Esophagus squamous epithelium (tissue), 4 donors: ENCODE results near the gene EXOSC3.

Experiments
- POLR2A ChIP-seq, 4 donors: fragments of 450-650 bp; IDR thresholded peaks; one replicate each; pipeline ENCODE4 v1.6.1; 2017; ENCODE audit warnings: antibody characterized with exemption in 4 of 4, mild to moderate bottlenecking in 4 of 4, moderate library complexity in 3 of 4
- TF ChIP-seq, protein P1 (sequence below), 6 experiments: fragments of 450-650 bp in 4 of 6; fragments of 200-600 bp in 2 of 6; sonication (generic) in 2 of 6; IDR thresholded peaks; one replicate each; pipeline ENCODE4 v1.5.1; 2016 to 2019; ENCODE audit warnings: antibody characterized with exemption in 6 of 6, mild to moderate bottlenecking in 4 of 6, moderate library complexity in 4 of 6

DNA sequence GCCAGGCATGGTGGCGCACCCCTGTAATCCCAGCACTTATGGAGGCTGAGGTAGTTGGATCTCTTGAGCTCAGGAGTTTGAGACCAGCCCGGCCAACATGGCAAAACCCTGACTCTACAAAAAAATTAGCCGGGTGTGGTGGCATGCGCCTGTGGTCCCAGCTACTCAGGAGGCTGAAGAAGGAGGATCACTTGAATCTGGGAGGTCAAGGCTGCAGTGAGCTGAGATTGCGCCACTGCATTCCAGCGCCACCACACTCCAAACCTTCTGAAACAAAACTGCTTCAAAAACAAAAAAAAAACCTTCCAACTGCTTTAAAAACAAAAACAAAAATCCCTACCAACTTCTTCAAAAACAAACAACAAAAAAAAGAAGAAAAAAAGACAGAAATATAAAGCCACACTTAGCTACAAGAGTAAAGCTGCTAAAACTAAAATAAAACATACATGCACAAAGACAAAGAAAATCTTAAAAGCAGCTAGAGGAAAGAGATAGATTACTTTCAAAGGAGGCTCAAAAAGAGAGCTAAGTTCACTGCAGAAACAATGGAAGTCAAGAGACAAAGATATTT lies 27.1 kb upstream of the EXOSC3 start:
- TF ChIP-seq, protein P1, sequence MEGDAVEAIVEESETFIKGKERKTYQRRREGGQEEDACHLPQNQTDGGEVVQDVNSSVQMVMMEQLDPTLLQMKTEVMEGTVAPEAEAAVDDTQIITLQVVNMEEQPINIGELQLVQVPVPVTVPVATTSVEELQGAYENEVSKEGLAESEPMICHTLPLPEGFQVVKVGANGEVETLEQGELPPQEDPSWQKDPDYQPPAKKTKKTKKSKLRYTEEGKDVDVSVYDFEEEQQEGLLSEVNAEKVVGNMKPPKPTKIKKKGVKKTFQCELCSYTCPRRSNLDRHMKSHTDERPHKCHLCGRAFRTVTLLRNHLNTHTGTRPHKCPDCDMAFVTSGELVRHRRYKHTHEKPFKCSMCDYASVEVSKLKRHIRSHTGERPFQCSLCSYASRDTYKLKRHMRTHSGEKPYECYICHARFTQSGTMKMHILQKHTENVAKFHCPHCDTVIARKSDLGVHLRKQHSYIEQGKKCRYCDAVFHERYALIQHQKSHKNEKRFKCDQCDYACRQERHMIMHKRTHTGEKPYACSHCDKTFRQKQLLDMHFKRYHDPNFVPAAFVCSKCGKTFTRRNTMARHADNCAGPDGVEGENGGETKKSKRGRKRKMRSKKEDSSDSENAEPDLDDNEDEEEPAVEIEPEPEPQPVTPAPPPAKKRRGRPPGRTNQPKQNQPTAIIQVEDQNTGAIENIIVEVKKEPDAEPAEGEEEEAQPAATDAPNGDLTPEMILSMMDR (IDR thresholded peaks at IDR 0.05) = no peak
- no peak for TF ChIP-seq POLR2A (IDR thresholded peaks at IDR 0.05)
